Activated naive CD8-positive, alpha-beta T cell (primary cell): Measurements from ENCODE around the gene MOK.

ENCODE experiments used
- H3K27ac Mint-ChIP-seq: one replicate; pipeline ENCODE4 v1.8.0; 2021; ENCODE audit warnings: mixed read lengths
- H3K27me3 Mint-ChIP-seq: one replicate; pipeline ENCODE4 v1.8.0; 2021; ENCODE audit warnings: mixed read lengths
- H3K36me3 Mint-ChIP-seq: one replicate; pipeline ENCODE4 v1.8.0; 2021; ENCODE audit warnings: mixed read lengths
- H3K4me1 Mint-ChIP-seq: one replicate; pipeline ENCODE4 v1.8.0; 2021; ENCODE audit warnings: low read depth, mixed read lengths
- H3K4me3 Mint-ChIP-seq: one replicate; pipeline ENCODE4 v1.8.0; 2021; ENCODE audit warnings: mild to moderate bottlenecking, mixed read lengths
- H3K9me3 Mint-ChIP-seq: one replicate; pipeline ENCODE4 v1.8.0; 2021; ENCODE audit warnings: low read depth, mixed read lengths

Gene MOK

GRCh38 chr14:102279688-102280348, 25.1 kb downstream of the MOK start:
- H3K4me1 Mint-ChIP-seq = no peaks in the 10 kb centered on the region
- H3K4me3 Mint-ChIP-seq = no peak overlapping the region
- no peaks in the 10 kb centered on the region for H3K36me3 Mint-ChIP-seq
- no peaks in the 10 kb centered on the region for H3K27me3 Mint-ChIP-seq
- H3K27ac Mint-ChIP-seq = no peak overlapping the region
- H3K9me3 Mint-ChIP-seq = no peaks in the 10 kb centered on the region

- Mint-ChIP-seq H3K36me3 (no peaks in the 10 kb centered on the region), H3K27me3 (no peaks in the 10 kb centered on the region), H3K9me3 (no peaks in the 10 kb centered on the region), H3K4me1 (no peaks in the 10 kb centered on the region), H3K27ac (no peak overlapping the region), H3K4me3 (no peak overlapping the region)
Measured at GRCh38 chr14:102279282-102279681, 25.7 kb downstream of the MOK start.

- Mint-ChIP-seq H3K27ac (no peak overlapping the region), H3K9me3 (no peaks in the 10 kb centered on the region), H3K36me3 (no peaks in the 10 kb centered on the region), H3K27me3 (no peaks in the 10 kb centered on the region), H3K4me3 (no peak overlapping the region), H3K4me1 (no peaks in the 10 kb centered on the region)
Measured at GRCh38 chr14:102278631-102278935, 26.4 kb downstream of the MOK start.

- Mint-ChIP-seq H3K36me3 (no peaks in the 10 kb centered on the region), H3K4me1 (no peaks in the 10 kb centered on the region), H3K27ac (no peak overlapping the region), H3K4me3 (no peak overlapping the region), H3K9me3 (no peaks in the 10 kb centered on the region), H3K27me3 (no peaks in the 10 kb centered on the region)
Measured at GRCh38 chr14:102277874-102278630, 26.9 kb downstream of the MOK start.

- H3K27ac Mint-ChIP-seq = no peak overlapping the region
- H3K9me3 Mint-ChIP-seq = no peaks in the 10 kb centered on the region
- H3K4me1 Mint-ChIP-seq = no peaks in the 10 kb centered on the region
- H3K36me3 Mint-ChIP-seq = no peaks in the 10 kb centered on the region
- no peak overlapping the region for H3K4me3 Mint-ChIP-seq
- H3K27me3 Mint-ChIP-seq = no peaks in the 10 kb centered on the region
Measured at GRCh38 chr14:102275866-102276265, 29.1 kb downstream of the MOK start.

GRCh38 chr14:102272392-102272791, 32.6 kb downstream of the MOK start:
- Mint-ChIP-seq H3K4me3 (no peak overlapping the region), H3K27me3 (no peaks in the 10 kb centered on the region), H3K9me3 (no peaks in the 10 kb centered on the region), H3K27ac (no peak overlapping the region), H3K36me3 (peaks cover 2% of the 10 kb centered on the region), H3K4me1 (no peaks in the 10 kb centered on the region)

- Mint-ChIP-seq H3K27me3 (no peaks in the 10 kb centered on the region), H3K27ac (no peak overlapping the region), H3K4me1 (no peaks in the 10 kb centered on the region), H3K9me3 (no peaks in the 10 kb centered on the region), H3K36me3 (peaks cover 2% of the 10 kb centered on the region), H3K4me3 (no peak overlapping the region)
Measured at GRCh38 chr14:102264775-102265174, 40.2 kb downstream of the MOK start.

GRCh38 chr14:102264355-102264754, 40.6 kb downstream of the MOK start:
- Mint-ChIP-seq H3K27ac (no peak overlapping the region), H3K4me3 (no peak overlapping the region), H3K9me3 (no peaks in the 10 kb centered on the region), H3K4me1 (no peaks in the 10 kb centered on the region), H3K27me3 (no peaks in the 10 kb centered on the region), H3K36me3 (peaks cover 2% of the 10 kb centered on the region)

GRCh38 chr14:102262929-102263462, 42.0 kb downstream of the MOK start:
- no peaks in the 10 kb centered on the region for H3K9me3 Mint-ChIP-seq
- no peak overlapping the region for H3K4me3 Mint-ChIP-seq
- peaks cover 4% of the 10 kb centered on the region for H3K36me3 Mint-ChIP-seq
- peaks cover 2% of the 10 kb centered on the region for H3K27me3 Mint-ChIP-seq
- H3K4me1 Mint-ChIP-seq = no peaks in the 10 kb centered on the region
- no peak overlapping the region for H3K27ac Mint-ChIP-seq

GRCh38 chr14:102258136-102258535, 46.8 kb downstream of the MOK start:
- peaks cover 3% of the 10 kb centered on the region for H3K36me3 Mint-ChIP-seq
- peaks cover 4% of the 10 kb centered on the region for H3K27me3 Mint-ChIP-seq
- no peaks in the 10 kb centered on the region for H3K4me1 Mint-ChIP-seq
- H3K4me3 Mint-ChIP-seq = no peak overlapping the region
- no peaks in the 10 kb centered on the region for H3K9me3 Mint-ChIP-seq
- H3K27ac Mint-ChIP-seq = no peak overlapping the region

- peaks cover 3% of the 10 kb centered on the region for H3K36me3 Mint-ChIP-seq
- peaks cover 4% of the 10 kb centered on the region for H3K27me3 Mint-ChIP-seq
- no peak overlapping the region for H3K27ac Mint-ChIP-seq
- no peak overlapping the region for H3K4me3 Mint-ChIP-seq
- no peaks in the 10 kb centered on the region for H3K9me3 Mint-ChIP-seq
- no peaks in the 10 kb centered on the region for H3K4me1 Mint-ChIP-seq
Measured at GRCh38 chr14:102256716-102257115, 48.2 kb downstream of the MOK start.

GRCh38 chr14:102255401-102256190, 49.4 kb downstream of the MOK start:
- Mint-ChIP-seq H3K9me3 (no peaks in the 10 kb centered on the region), H3K4me1 (no peaks in the 10 kb centered on the region), H3K36me3 (peaks cover 3% of the 10 kb centered on the region)

GRCh38 chr14:102252834-102253801, 51.8 kb downstream of the MOK start:
- Mint-ChIP-seq H3K4me3 (no peak overlapping the region), H3K27ac (no peak overlapping the region), H3K4me1 (no peaks in the 10 kb centered on the region), H3K27me3 (peaks cover 1% of the 10 kb centered on the region), H3K36me3 (no peaks in the 10 kb centered on the region), H3K9me3 (no peaks in the 10 kb centered on the region)

More at GRCh38 chr14:102255401-102256190, 49.4 kb downstream of the MOK start:
- H3K27ac Mint-ChIP-seq = no peak overlapping the region
- no peak overlapping the region for H3K4me3 Mint-ChIP-seq
- H3K27me3 Mint-ChIP-seq = peaks cover 4% of the 10 kb centered on the region

GRCh38 chr14:102251161-102251560, 53.8 kb downstream of the MOK start:
- Mint-ChIP-seq H3K4me3 (no peak overlapping the region), H3K9me3 (no peaks in the 10 kb centered on the region), H3K27me3 (peaks cover 1% of the 10 kb centered on the region), H3K36me3 (no peaks in the 10 kb centered on the region), H3K27ac (no peak overlapping the region), H3K4me1 (no peaks in the 10 kb centered on the region)
